GM19324 (cell line): ENCODE data around the gene CDT1.
A peak's percentile ranks its signal among the peaks of the same experiment; 100 is the strongest.

Experiments used
- ATAC-seq: cut with Tn5 transposase; IDR thresholded peaks from one replicate; pipeline ENCODE4 v1.9.1; 2021; ENCODE audit warnings: mild to moderate bottlenecking, moderate library complexity; ENCODE audit not compliant: unreplicated experiment, low FRiP score

Gene CDT1

DNA sequence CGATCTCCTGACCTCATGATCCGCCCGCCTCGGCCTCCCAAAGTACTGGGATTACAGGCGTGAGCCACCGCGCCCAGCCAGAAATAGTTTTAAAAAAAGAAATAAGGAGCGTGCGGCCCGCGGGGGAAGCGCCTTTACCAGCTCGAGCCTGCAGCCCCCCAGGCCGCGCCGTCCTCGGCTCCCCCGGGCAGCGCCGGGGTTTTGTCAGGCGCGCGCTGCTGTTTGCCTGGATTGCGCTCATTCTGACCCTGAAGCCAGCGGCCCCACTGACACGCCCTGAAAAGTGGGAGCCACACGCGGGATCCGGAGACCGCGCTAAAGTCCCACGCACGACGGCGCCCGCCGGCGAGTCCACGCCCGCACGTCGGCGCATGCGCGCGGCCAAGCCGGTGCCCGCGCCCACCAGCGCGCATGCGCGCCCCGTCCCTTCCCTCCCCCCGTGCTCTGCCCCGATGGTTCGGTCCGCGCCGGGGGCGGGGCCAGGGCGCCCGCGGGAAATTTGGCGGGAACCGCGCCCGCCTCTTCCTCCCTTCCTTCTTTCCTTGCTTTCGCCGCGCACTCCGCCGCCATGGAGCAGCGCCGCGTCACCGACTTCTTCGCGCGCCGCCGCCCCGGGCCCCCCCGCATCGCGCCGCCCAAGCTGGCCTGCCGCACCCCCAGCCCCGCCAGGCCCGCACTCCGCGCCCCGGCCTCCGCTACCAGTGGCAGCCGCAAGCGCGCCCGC lies at the start of gene CDT1:
CDT1 (plus strand) TSS at position 526 of the 724 bp plus-strand sequence; CDS start at position 569, 43 bp downstream.
- ATAC-seq, result peak; percentile 61

- no peak for ATAC-seq
These were observed 49.3 kb upstream of the CDT1 start for GRCh38 chr16:88754109-88754911.

GRCh38 chr16:88754912-88755744 lies 48.5 kb upstream of the CDT1 start:
- ATAC-seq, result no peak

DNA sequence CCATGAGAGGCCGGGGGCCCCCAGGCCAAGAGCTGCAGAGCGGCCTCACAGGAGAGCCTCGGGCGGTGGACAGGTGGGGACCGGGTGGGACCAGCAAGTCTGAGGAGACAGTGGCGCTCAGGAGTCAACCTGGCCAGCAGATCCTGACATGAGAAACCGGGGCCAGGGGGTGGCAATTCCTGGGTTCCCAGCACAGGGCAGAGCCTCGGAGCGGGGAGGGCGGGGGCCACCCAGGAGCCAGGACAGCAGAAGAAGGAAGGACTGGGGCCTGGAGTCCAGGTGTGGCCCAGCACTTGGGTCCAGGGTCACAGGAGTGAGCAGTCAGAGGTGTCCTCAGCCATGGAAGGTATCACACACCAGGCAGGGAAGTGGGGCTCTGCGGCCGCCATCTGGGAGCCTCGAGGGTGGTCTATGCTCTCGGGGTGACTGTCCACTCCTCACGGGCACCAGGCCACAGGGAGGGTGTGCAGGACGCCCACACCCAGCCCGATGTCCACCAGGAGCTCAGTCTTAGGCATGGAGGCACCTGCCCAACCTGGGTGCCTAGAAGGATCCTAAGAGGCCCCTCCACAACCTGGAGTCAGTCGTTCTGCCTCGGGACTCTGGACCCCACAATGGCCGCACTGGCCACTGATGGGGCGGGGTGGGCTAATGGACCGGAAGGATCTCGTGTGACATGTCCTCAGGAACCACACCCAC lies 47.7 kb upstream of the CDT1 start:
- ATAC-seq, result no peak

DNA sequence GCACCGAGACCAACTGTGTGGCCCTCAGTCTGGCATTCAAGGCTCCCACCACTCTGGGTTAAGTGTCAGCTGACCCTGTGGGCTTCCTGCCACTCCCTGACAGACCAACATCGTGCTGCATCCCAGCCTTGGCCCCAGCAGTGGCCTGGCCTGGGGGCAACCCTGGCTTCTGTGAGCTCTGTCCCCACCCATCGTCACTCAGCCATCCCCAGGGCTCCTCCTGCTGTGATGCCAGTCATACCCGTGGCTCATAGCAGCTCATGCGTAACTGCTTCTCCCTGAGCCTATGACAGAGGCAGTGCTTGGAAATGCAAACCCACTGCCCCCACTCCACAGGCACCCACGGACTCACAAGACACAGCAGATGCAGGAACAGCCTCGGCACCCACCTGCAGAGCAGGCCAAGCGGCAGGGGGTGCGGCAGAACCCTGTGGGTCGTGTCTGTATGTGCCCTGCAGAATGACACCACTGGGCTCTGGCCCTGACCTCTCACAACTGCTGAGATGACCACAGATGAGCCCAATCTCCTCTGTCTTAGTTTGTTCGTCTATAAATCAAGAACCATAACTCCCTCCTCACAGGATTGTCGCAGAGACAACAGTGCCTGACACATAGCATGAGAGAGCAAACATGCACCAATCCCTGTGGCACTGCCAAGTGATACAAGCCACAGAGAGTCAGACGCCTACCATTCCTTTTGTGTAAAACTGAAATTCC lies 45.2 kb upstream of the CDT1 start:
- no peak for ATAC-seq

DNA sequence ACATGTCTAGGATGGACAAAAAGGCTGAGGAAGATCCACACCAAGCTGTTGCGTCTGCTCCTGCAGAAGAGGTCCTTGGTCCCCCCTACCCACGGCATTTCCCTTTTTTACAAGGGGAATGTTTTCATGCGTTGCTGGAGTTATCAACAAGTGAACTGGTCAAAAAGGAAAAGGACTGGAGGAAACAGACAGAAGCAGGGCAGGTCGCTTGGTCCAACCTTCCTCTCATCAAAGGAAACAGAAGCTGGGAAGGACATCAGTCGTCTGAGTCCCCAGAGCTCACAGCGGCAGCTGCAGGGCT lies 44.7 kb upstream of the CDT1 start:
- no peak for ATAC-seq

DNA sequence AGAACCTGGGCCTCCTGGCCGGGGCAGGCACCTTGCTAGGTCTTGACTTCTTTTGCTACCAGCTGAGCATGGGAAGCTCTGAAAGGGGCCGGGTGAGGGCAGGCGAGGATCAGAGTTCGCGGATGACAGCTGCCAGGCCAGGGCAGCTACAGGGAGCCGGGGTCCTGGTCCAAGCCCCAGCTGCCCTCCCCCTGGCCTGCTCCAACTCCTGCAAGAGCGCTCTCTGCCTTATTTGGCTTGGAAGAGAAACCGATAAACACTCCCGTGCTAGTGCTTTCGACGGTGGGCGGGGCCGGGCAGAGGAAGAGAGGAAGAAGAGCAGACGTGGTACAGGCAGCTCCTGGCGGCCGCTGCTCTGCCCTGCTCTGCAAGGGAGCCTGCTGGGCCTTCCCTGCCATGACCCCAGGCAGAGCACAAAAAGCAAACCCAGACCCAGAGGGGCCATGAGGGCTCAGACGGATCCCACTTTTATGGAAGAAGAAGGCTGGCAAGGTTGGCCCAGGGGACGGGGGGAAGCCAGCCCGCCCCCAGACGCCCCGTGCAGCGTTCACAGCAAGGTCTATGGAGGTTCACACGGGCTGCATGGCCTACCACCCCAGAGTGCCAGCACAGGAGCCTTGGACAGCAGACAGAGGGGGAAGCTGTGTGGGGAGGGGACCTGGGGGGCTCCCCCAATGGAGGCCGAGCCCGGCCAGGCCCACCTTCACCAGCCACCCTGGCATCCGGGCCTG lies 44.2 kb upstream of the CDT1 start:
- no peak for ATAC-seq

DNA sequence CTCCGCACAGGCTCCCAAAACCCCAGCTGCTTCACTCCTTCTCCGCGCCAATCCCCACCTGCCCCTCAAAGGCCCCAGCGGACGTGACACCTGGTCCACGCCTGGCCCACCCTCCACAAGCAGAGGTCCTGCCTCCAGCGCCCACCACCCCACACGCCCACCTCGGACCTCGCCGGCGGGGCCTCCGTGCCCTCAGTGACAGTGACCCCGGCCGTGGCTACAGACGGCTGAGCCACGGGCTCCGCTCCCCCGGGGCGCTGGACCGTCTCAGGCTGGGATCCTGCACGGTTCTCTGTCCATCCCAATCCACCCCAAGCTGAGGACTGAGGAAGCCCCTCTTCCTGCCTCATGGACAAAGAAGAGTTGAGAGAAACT lies 43.6 kb upstream of the CDT1 start:
- ATAC-seq, result no peak

- no peak for ATAC-seq
These were observed 43.0 kb upstream of the CDT1 start for GRCh38 chr16:88760424-88761142.

DNA sequence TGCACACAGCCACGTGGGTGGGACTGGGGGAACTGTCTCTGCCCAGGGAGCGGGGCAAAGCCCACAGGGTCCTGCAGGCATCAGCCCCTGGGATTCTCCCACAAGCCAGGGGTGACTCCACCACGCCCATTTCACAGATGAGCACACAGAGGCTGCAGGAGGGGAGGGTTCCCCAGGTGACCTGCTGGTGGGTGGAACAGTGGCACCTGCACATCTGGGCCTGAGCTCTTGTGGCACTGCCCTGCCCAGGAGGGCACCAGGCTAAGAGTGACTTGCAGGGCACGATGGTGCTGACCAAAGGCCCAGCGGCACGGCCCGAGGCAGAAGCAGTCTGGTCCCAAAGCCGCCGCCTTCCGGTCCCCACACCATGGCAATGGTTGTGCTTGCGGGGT lies 42.5 kb upstream of the CDT1 start:
- ATAC-seq, result no peak

- no peak for ATAC-seq
These were observed 41.8 kb upstream of the CDT1 start for GRCh38 chr16:88761830-88762229.

DNA sequence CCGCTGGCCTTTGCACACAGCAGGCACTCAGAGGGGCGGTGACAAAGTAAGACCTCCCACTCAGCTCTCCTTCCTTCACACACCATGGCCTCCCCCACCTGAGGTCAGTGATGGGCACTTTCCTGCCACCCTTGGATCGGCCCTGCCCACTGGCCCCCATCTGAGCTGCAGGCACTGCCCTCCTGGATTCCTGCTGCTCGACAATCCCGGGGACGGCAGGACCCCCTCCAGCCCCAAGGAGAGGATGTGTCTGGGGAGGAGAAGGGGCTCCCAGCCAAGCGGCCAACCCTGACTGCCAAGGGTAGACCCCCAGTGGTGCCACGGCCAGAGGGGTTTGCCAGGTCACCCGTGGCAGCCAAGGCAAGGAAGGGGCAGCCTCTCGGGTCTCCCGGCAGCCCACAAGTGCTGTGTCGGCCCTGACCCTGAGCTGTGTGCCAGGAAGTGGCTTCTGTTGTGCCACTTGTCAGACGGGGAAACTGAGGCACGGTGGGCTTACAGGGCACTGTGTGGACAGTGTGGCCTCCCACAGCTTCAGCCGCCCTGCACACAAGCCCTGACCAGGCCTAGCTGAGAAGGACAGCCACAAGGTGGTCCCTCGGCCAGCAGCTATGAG lies 41.2 kb upstream of the CDT1 start:
- ATAC-seq, result no peak

DNA sequence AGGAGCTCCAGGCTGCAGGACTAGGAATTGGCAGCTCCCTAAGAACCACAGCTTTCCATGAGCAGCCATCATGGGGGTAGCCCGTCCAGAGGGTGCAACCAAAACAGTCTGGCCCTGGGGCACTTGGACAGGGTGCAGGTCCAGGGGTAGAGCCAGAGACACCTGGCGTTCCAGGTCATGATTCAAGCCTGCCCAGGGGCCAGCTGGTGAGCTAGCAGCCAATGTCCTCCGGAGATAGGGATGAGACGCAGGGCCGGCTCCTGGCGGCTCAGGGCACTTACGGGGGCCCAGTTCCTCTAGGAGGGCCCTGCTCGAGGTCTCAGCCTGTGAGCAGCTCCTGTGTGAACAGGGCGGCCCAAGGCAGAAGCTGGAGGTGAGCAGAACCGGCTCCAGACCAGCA lies 40.6 kb upstream of the CDT1 start:
- no peak for ATAC-seq

- no peak for ATAC-seq
These were observed 40.0 kb upstream of the CDT1 start for GRCh38 chr16:88763502-88764053.

DNA sequence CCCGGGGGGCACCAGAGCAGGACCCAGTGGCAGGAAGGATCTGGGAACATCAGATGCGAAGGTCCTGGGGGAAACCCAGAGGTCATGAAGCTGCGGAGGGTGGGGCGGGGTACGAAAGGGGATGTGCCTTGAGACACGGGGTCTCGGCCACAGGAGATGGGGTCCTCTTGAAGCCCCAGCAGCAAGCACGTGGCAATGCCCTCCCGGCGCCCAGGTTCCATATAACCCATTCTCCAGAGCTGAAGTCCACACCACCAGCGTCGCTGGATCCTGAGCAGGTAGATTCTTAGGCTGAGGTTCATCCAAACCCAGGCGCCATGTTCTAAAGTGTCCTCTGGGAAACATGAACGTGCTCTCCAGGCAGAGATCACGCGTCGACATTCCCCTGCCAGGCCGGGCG lies 39.5 kb upstream of the CDT1 start:
- no peak for ATAC-seq

DNA sequence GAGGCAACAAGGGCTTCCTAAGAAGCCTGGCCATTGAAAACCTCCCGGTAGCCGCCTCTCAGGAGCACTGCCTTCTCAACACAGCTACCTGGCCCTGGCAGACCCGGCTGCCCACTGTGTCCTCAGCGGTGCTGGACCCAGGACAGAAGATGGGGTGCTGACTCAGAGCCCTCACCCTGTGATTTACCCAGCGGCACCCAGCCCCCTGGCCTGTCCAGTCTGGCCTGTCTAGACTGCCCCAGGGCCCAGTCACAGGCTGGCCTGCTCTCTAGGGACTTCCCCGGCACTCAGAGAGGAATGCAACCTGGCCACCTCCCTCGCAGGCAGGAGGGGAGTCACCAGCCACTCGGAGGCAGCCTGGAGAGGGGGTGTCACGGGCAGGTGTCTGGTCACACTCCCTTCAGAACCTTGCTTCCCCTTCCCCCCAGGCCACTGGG lies 38.7 kb upstream of the CDT1 start:
- ATAC-seq, result no peak

DNA sequence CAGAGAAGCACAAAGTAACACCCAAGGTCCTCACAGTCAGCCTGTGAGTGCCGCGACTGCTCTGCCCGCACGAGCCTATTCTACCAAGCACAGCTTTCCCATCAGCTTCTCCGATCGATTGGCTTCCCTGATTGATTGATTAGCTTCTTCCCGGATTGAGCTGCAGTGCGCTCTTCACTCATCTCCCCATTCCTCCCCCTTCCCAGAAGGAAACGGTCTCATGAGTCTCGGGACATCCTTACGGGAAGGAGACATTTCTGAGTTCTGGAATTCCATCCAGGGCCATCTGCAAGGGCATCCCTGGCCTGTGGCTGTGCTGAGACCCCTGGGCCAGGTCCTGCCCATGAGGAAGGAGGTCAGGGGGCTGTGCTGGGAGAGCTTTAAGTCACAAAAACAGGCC lies 36.6 kb upstream of the CDT1 start:
- ATAC-seq, result no peak

DNA sequence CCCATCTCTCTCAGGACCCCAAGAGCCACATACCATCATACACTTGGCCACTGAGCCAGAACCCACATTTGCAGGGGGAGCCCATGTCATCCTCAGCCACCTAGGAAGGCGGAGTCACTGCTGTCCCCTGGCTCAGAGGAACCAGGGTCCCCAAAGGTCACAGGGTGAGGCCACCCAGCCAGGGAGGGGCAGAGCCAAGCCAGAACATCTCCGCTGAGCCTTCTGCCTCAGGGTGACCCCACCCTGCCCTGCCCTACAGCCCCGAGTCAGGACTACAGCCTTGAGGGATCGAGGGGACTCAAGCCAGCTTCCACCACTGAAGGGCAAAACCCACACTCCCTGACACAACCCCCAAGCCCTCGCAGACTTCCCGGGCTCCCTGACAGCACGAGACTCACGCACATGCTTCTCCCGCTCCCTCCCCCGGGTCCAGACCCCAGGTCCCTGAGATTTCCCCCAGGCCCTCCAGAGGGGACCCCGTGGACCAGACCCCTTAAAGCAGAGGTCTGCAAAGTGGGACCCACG lies 36.0 kb upstream of the CDT1 start:
- ATAC-seq, result no peak
